HL-60 (cell line): ENCODE data around the gene AFF2.

Experiments used
- DNase-seq, 2 experiments: peaks; one replicate each; pipeline ENCODE4 v3.0.0-alpha.2; 2010 to 2020; ENCODE audit warnings: low read depth in 1 of 2, low spot score in 1 of 2
- H3K27ac ChIP-seq: fragments of 250-450 bp; sonication (Bioruptor Pico); replicated peaks from 2 replicates; pipeline ENCODE4 v1.5.1; 2020; ENCODE audit warnings: mild to moderate bottlenecking, moderate library complexity
- H3K27me3 ChIP-seq: fragments of 250-450 bp; sonication (Bioruptor Pico); 2 replicates; pipeline ENCODE4 v1.5.1; 2021; ENCODE audit warnings: mild to moderate bottlenecking, moderate library complexity; ENCODE audit not compliant: insufficient read depth, poor library complexity, severe bottlenecking
- H3K4me3 ChIP-seq: replicated peaks from 2 replicates; pipeline ENCODE4 v1.5.1; 2011; ENCODE audit warnings: mild to moderate bottlenecking, control low read depth, low read length; ENCODE audit not compliant: insufficient read depth
- CTCF ChIP-seq: IDR thresholded peaks from one replicate; pipeline ENCODE4 v1.5.1; 2011; ENCODE audit warnings: low read length, control low read depth, inconsistent platforms; ENCODE audit not compliant: insufficient read depth
- GABPA ChIP-seq: IDR thresholded peaks from 2 replicates; pipeline ENCODE4 v1.6.1; 2012; ENCODE audit warnings: low read depth
- POLR2AphosphoS5 ChIP-seq: IDR thresholded peaks from 2 replicates; pipeline ENCODE4 v1.6.1; 2012; ENCODE audit warnings: low read depth
- SPI1 ChIP-seq: IDR thresholded peaks from 2 replicates; pipeline ENCODE4 v1.6.1; 2012; ENCODE audit warnings: low read depth, mild to moderate bottlenecking, borderline replicate concordance
- TF ChIP-seq, protein P1 (sequence below): IDR thresholded peaks from 2 replicates; pipeline ENCODE4 v1.6.1; 2012; ENCODE audit warnings: low read depth; ENCODE audit not compliant: insufficient replicate concordance

Gene AFF2

GRCh38 chrX:148580016-148580415 lies 79.6 kb downstream of the AFF2 start:
- H3K27me3 ChIP-seq: no peaks in the 10 kb centered on the region
- no peak for TF ChIP-seq CTCF
- TF ChIP-seq, protein P1, sequence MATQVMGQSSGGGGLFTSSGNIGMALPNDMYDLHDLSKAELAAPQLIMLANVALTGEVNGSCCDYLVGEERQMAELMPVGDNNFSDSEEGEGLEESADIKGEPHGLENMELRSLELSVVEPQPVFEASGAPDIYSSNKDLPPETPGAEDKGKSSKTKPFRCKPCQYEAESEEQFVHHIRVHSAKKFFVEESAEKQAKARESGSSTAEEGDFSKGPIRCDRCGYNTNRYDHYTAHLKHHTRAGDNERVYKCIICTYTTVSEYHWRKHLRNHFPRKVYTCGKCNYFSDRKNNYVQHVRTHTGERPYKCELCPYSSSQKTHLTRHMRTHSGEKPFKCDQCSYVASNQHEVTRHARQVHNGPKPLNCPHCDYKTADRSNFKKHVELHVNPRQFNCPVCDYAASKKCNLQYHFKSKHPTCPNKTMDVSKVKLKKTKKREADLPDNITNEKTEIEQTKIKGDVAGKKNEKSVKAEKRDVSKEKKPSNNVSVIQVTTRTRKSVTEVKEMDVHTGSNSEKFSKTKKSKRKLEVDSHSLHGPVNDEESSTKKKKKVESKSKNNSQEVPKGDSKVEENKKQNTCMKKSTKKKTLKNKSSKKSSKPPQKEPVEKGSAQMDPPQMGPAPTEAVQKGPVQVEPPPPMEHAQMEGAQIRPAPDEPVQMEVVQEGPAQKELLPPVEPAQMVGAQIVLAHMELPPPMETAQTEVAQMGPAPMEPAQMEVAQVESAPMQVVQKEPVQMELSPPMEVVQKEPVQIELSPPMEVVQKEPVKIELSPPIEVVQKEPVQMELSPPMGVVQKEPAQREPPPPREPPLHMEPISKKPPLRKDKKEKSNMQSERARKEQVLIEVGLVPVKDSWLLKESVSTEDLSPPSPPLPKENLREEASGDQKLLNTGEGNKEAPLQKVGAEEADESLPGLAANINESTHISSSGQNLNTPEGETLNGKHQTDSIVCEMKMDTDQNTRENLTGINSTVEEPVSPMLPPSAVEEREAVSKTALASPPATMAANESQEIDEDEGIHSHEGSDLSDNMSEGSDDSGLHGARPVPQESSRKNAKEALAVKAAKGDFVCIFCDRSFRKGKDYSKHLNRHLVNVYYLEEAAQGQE: no peak
- TF ChIP-seq SPI1: no peak
- no peak for TF ChIP-seq POLR2AphosphoS5
- TF ChIP-seq GABPA: no peak
- DNase-seq: no peak
- no peak overlapping the region for H3K4me3 ChIP-seq
- H3K27ac ChIP-seq: no peak overlapping the region

DNA sequence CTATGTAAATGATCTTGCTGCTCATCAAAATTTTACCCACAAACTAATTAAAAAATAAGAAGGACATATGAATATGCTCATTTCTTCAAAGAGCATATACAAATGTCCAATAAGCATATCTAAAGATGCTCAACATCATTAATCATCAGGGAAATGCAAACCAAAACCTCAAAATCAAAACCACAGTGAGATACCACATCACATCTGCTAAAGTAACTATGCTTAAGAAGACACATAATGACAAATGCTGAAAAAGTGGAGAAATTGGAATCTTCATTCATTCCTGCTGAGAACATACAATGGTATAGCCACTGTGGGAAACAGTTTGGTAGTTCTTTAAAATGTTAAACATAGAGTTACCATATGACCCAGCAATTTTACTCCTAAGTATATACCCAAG lies 81.9 kb downstream of the AFF2 start:
- no peak for DNase-seq
- TF ChIP-seq GABPA (no peak), CTCF (no peak), SPI1 (no peak), POLR2AphosphoS5 (no peak)
- TF ChIP-seq, protein P1: no peak
- no peak overlapping the region for H3K4me3 ChIP-seq
- H3K27me3 ChIP-seq: no peaks in the 10 kb centered on the region
- no peak overlapping the region for H3K27ac ChIP-seq

DNA sequence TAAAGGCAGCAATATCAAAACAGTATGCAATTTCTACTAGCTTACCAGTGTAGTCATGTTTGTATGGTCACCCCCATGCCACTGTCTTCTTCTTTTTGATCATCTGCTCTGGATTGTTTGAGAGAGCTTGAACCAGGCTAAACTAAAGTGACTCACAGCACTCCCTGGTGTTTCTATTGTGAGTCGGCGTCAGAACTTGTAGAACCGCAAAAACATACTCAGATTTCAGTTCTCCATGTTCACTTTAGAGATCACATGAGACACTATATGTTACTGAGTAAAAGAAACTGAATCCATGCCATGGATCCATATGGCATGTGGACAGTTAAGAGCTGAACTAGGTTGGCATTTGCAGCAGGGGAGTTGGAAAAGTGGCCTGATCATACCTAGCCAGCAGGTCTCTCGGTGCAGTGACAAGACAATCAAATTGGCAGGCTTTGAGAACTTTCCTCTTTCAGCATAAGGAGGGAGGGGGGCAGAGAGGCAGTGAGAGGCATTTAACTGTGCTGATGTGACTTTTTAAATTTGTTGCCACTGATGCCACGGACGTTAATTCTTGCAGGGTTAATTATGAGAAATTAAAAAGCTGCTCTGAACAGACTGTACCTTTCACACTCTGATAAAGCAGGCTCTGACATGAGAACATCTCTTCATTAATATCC lies 88.4 kb downstream of the AFF2 start:
- no peak for DNase-seq
- no peak overlapping the region for H3K4me3 ChIP-seq
- no peak overlapping the region for H3K27ac ChIP-seq
- no peaks in the 10 kb centered on the region for H3K27me3 ChIP-seq
- TF ChIP-seq SPI1 (no peak), CTCF (no peak), POLR2AphosphoS5 (no peak), GABPA (no peak)
- TF ChIP-seq, protein P1: no peak
